ENCODE data around the gene UFSP2.
A peak's percentile ranks its signal among the peaks of the same experiment; 100 is the strongest.

The UFSP2 gene

DNA sequence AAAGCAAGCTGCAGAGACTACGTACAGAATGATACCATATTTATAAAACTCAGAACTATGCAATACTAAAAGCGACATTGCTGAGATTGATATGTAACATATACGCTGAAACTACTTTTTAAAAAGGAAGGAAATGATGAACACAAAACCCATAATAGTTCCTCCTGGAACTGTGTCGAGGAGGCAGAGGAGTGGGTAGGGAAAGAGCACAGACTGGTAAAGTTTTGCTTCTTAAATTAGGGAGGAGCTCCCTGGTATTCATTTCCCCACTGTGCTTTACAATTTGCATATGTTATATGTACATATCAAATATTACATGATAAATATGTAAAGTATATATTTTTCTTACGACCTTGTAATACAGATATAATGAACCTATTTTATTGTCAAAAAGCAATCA lies 13.9 kb downstream of the UFSP2 start:
- Histone ChIP-seq H3K9me3 (replicated peaks in 1 of 11) (0 out of 22 replicates have a peak, but pooled peaks cover 0 to 4% (median 0%) of the 10 kb centered on the region in 11 experiments), H3K27ac (peak overlapping the region in 1 of 11 experiments; percentile 47; a peak in 2 of 22 replicates), H3K4me2 (peak overlapping the region in 4 of 11 experiments; percentile 1 to 80 (median 50); a peak in 8 of 22 replicates), H3K4me1 (peaks cover 0 to 34% (median 2%) of the 10 kb centered on the region in 10 experiments; a peak in 7 of 20 replicates), H3K4me3 (no peak overlapping the region), H3K9ac (peak overlapping the region in 1 of 11 experiments; percentile 12; a peak in 1 of 22 replicates), H3K27me3 (no peaks in the 10 kb centered on the region), H4K20me1 (no peaks in the 10 kb centered on the region), H3K36me3 (peaks cover 22 to 67% (median 53%) of the 10 kb centered on the region in 11 experiments)
- no peak for TF ChIP-seq Cebpa-rat (IDR thresholded peaks at IDR 0.05)

DNA sequence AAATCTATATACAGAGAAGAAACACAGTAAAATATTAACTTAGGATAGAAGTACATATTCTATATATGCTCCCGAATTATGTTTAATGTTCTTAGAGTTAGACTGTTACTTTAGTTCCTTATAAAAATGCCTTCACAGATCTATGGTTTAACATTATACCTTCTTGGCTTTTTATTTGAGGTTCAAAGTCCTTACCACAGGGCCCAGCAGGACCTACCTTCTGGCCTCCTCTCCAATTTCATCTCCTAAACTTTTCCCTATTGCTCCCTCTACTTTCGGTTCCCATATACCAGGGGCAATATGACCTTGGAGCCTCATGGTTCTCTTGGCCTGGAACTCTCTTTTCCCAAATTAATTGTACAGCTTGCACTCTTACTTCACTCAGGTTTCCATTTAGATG lies 17.3 kb downstream of the UFSP2 start:
- no peak for TF ChIP-seq Cebpa-rat (IDR thresholded peaks at IDR 0.05)
- Histone ChIP-seq H3K4me3 (no peak overlapping the region), H3K9me3 (replicated peaks in 1 of 11) (0 out of 22 replicates have a peak, but pooled peaks cover 0 to 4% (median 0%) of the 10 kb centered on the region in 11 experiments), H3K4me1 (peaks cover 0 to 57% (median 2%) of the 10 kb centered on the region in 10 experiments; a peak in 7 of 20 replicates), H3K27me3 (no peaks in the 10 kb centered on the region), H3K36me3 (peaks cover 24 to 70% (median 40%) of the 10 kb centered on the region in 11 experiments; a peak in 21 of 22 replicates), H3K4me2 (no peak overlapping the region), H3K9ac (no peak overlapping the region), H3K27ac (no peak overlapping the region), H4K20me1 (no peaks in the 10 kb centered on the region)

DNA sequence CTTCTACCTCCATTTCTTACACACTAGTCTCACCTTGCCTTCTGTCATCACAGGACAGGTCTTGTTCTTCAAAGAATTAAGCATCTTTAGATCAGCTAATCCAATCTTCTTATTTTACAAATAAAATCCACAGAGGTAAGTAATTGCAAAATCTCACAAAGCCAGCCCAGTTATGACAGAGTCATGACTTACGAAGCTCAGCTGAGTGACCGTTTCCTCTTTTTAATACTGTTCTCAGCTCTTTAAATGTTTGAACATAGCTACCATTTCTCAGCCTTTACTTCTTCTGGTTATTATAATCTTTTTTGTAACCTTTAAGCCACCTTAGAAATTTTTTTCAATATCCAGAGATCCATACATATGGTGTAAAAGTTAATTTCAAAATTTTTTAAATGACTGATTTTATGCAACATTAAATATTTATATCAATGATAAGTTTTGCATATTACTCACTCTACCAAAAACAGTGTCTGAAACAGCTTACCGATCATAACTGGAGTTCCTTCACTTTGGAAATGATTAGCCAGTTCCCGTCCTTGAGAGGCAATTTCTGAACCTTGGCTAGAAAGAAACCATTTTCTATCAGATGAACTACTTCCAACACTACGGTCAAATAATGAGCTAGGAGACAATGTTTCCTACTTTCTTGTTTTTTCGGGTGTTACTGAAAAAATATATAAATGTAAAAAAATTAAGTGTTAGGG lies 20.3 kb downstream of the UFSP2 start:
- Histone ChIP-seq H3K4me2 (peak overlapping the region in 3 of 11 experiments; percentile 43 to 66 (median 49); a peak in 5 of 22 replicates), H3K27ac (peak overlapping the region in 2 of 11 experiments; percentile 62 to 69; a peak in 5 of 22 replicates), H3K27me3 (no peaks in the 10 kb centered on the region), H3K4me1 (peaks cover 0 to 33% (median 0%) of the 10 kb centered on the region in 10 experiments; a peak in 9 of 20 replicates), H4K20me1 (no peaks in the 10 kb centered on the region; a peak in 1 of 22 replicates), H3K4me3 (no peak overlapping the region), H3K9ac (no peak overlapping the region; a peak in 1 of 22 replicates), H3K9me3 (replicated peaks in 1 of 11) (0 out of 22 replicates have a peak, but pooled peaks cover 0 to 4% (median 0%) of the 10 kb centered on the region in 11 experiments), H3K36me3 (peaks cover 25 to 80% (median 50%) of the 10 kb centered on the region in 11 experiments; a peak in 21 of 22 replicates)
- TF ChIP-seq Cebpa-rat (IDR thresholded peaks at IDR 0.05), result no peak

DNA sequence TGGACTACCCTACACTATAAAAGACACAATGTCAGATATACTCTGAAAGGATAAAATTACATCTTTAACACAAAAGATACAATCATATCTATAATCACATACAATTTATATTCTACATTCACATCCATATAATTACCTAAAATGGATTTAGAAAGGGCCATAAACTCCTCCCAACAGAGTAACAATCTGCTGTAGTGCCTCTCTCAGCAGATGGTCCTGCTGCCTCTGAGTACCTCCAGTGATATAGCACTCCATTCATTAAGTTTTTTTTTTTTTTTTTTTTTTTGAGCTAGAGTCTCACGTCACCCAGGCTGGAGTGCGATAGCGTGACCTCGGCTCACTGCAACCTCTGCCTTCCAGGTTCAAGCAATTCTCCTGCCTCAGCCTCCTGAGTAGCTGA lies 21.7 kb downstream of the UFSP2 start:
- no peak overlapping the region for H3K4me2 ChIP-seq
- H3K27me3 ChIP-seq, result no peaks in the 10 kb centered on the region
- H4K20me1 ChIP-seq, result no peaks in the 10 kb centered on the region; a peak in 1 of 22 replicates
- TF ChIP-seq Cebpa-rat (IDR thresholded peaks at IDR 0.05), result no peak
- no peaks in the 10 kb centered on the region for H3K9me3 ChIP-seq (replicated peaks in 1 of 11)
- no peak overlapping the region for H3K27ac ChIP-seq
- H3K4me3 ChIP-seq, result no peak overlapping the region
- H3K9ac ChIP-seq, result no peak overlapping the region
- peaks cover 19 to 85% (median 55%) of the 10 kb centered on the region in 11 experiments; a peak in 19 of 22 replicates for H3K36me3 ChIP-seq
- peaks cover 0 to 45% (median 8%) of the 10 kb centered on the region in 10 experiments; a peak in 12 of 20 replicates for H3K4me1 ChIP-seq

DNA sequence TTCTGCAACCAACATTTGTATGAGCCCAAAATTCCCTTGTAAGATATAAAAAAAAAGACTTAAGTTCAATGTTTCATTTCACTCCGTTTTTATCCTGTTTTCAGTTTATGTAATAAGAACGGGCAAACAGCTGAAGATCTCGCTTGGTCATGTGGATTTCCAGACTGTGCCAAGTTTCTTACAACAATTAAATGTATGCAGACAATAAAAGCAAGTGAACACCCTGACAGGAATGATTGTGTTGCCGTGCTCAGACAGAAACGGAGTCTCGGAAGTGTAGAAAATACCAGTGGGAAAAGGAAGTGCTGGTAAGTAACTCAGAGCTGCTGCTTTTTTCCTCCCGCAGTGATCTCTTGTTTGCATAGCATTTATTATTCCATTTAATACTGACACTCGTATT lies 26.3 kb downstream of the UFSP2 start:
- no peak for TF ChIP-seq Cebpa-rat (IDR thresholded peaks at IDR 0.05)
- H3K4me2 ChIP-seq, result peak overlapping the region in 7 of 11 experiments; percentile 87 to 99 (median 98); a peak in 10 of 22 replicates
- no peak overlapping the region for H3K4me3 ChIP-seq
- no peaks in the 10 kb centered on the region for H3K9me3 ChIP-seq (replicated peaks in 1 of 11)
- H3K27ac ChIP-seq, result no peak overlapping the region
- no peak overlapping the region for H3K9ac ChIP-seq
- H3K36me3 ChIP-seq, result peaks cover 11 to 55% (median 39%) of the 10 kb centered on the region in 11 experiments; a peak in 19 of 22 replicates
- peaks cover 22 to 52% (median 39%) of the 10 kb centered on the region in 10 experiments for H3K4me1 ChIP-seq
- H4K20me1 ChIP-seq, result no peaks in the 10 kb centered on the region; a peak in 1 of 22 replicates
- no peaks in the 10 kb centered on the region for H3K27me3 ChIP-seq

DNA sequence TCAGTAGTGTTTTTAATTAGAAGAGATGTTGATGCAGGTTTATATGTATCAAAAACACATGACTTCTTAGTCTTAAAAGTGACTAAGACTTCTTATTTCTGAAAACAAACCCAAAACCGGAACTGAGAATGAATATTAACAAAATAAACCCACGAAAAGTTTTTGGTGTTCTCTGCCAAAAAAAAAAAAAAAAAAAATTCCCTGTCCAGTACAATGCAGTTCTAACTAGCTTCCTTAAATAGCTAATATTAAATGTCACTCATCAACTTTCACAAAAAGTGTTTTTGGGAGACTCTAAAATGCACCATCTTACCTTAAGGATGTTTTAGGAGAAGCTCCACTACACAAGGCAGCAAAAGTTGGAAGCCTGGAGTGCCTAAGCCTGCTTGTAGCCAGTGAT lies 27.1 kb downstream of the UFSP2 start:
- no peaks in the 10 kb centered on the region; a peak in 1 of 22 replicates for H4K20me1 ChIP-seq
- no peaks in the 10 kb centered on the region for H3K27me3 ChIP-seq
- H3K9ac ChIP-seq, result peak overlapping the region in 1 of 11 experiments; percentile 16; a peak in 2 of 22 replicates
- H3K4me2 ChIP-seq, result peak overlapping the region in 9 of 11 experiments; percentile 22 to 99 (median 95); a peak in 14 of 22 replicates
- no peaks in the 10 kb centered on the region for H3K9me3 ChIP-seq (replicated peaks in 1 of 11)
- H3K36me3 ChIP-seq, result peaks cover 11 to 47% (median 36%) of the 10 kb centered on the region in 11 experiments; a peak in 19 of 22 replicates
- peak overlapping the region in 1 of 11 experiments; percentile 21; a peak in 2 of 22 replicates for H3K27ac ChIP-seq
- peaks cover 29 to 59% (median 47%) of the 10 kb centered on the region in 10 experiments for H3K4me1 ChIP-seq
- no peak for TF ChIP-seq Cebpa-rat (IDR thresholded peaks at IDR 0.05)
- peak overlapping the region in 2 of 10 experiments; percentile 70 to 81; a peak in 1 of 20 replicates for H3K4me3 ChIP-seq

DNA sequence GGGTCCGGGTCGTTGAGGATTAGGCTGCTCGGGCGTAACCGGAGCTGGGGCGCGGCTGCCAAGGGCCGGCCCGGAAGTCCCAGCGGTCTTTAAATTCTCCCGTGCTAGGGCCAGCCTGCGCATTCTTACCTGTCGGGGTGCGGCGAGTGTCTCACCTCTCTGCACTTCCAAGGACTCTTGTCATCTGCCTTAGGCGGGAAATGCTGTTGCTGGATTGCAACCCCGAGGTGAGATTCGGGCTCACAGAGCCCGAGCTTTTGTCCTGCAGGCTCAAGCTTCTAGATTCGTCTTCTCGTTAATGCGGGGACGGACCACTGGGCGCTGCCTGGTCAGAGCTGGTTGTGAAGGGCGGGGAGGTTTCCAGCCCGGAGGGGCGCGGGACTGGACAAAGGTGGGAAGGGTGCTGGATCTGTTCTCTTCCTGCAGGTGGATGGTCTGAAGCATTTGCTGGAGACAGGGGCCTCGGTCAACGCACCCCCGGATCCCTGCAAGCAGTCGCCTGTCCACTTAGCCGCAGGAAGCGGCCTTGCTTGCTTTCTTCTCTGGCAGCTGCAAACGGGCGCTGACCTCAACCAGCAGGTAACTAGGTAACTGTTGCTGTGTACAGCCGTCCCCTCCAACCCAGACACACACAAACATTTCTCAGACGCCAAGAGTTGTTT lies 28.9 kb downstream of the UFSP2 start, which contains the start of gene ANKRD37:
ANKRD37 (plus strand) TSS at position 118 of the 662 bp plus-strand sequence; CDS start at position 201, 83 bp downstream.
- Histone ChIP-seq H3K4me1 (peaks cover 45 to 74% (median 64%) of the 10 kb centered on the region in 10 experiments), H3K9ac (peak within 1 kb of the TSS; percentile 85 to 95 (median 90)), H3K4me2 (peak within 1 kb of the TSS; percentile 86 to 99 (median 93)), H3K27ac (peak within 1 kb of the TSS; percentile 89 to 94 (median 92)), H3K36me3 (peaks cover 2 to 31% (median 22%) of the 10 kb centered on the region in 11 experiments; a peak in 17 of 22 replicates), H4K20me1 (no peaks in the 10 kb centered on the region; a peak in 1 of 22 replicates), H3K4me3 (peak within 1 kb of the TSS; percentile 70 to 89 (median 80)), H3K9me3 (replicated peaks in 1 of 11) (no peaks in the 10 kb centered on the region), H3K27me3 (no peaks in the 10 kb centered on the region)
- TF ChIP-seq Cebpa-rat (IDR thresholded peaks at IDR 0.05), result no peak

DNA sequence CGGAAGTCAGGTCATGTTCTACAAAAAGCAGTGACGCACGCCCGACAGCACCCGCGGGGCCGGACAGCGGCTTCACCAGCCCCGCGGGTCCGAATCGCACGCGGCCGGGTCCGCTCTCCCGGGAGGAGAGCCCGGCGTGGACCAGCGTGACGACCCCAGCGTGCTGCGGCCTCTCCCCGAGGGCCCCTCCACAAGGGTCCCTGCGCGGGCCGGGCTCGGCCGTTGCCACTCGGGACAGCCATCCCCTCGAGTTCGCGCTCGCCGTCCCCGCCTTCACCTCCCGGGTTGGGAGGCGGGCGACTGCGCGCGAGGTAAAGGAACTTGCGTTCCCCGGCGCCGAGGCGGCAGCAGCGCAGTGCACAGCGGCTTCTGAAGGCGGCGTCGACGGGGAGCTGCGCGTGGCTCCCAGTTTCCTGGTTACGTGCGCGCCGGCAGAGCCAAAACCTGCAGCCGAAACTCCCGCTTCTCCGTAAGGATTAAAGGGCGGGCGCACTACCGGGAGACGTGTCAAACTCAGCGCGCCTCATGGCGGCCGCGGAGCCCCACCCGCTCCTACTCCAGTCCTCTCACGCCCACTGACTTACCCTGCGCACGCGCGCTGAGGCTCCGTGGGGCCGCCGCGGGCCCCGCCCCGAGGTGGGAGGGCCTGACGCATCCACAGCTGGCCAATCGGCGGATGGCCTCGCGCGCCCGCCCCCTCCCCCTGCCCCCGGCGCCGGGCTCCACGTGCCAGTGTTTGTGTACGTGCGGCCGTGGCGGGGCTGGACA lies 29.6 kb downstream of the UFSP2 start:
- H3K27me3 ChIP-seq, result no peaks in the 10 kb centered on the region
- H3K27ac ChIP-seq, result peak overlapping the region; percentile 89 to 94 (median 92)
- peaks cover 45 to 74% (median 67%) of the 10 kb centered on the region in 10 experiments for H3K4me1 ChIP-seq
- H3K4me3 ChIP-seq, result peak overlapping the region; percentile 70 to 89 (median 80)
- peaks cover 0 to 24% (median 18%) of the 10 kb centered on the region in 11 experiments; a peak in 15 of 22 replicates for H3K36me3 ChIP-seq
- peak overlapping the region; percentile 86 to 99 (median 93) for H3K4me2 ChIP-seq
- H3K9ac ChIP-seq, result peak overlapping the region; percentile 85 to 95 (median 90)
- H4K20me1 ChIP-seq, result no peaks in the 10 kb centered on the region; a peak in 1 of 22 replicates
- TF ChIP-seq Cebpa-rat (IDR thresholded peaks at IDR 0.05), result no peak
- no peaks in the 10 kb centered on the region for H3K9me3 ChIP-seq (replicated peaks in 1 of 11)

All from BLaER1 treated with 17β-estradiol and CSF1 and Interleukin-3, amounts not matched to agents 10 nM and 100 nM (cell line).